Measurements from ENCODE around the gene TGFB2.

Gene TGFB2

DNA sequence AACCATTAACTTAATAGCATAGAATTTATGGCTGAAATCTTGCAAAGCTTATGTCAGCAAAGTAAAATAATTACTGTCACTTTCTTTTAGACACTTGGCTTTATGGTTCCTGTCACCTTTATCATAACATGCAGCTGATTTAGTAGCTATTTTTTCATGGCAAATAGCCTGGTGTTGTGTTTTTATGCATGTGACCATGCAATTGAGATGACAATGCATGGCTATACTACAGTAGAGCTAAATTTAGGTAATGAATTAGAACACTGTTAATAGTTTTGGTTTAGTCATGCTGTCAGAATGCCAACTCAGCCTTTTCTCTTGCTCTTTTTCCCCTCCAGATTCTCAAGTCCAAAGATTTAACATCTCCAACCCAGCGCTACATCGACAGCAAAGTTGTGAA lies 88.6 kb downstream of the TGFB2 start:
- H2BK15ac ChIP-seq (ENCODE audit: low read depth, poor library complexity, severe bottlenecking) = no peak overlapping the region
- no peak overlapping the region for H3K9ac ChIP-seq (ENCODE audit: low read length)
- H3K9me3 ChIP-seq (ENCODE audit: control insufficient read depth, low read length) = no peaks in the 10 kb centered on the region
- no peak overlapping the region for H3K14ac ChIP-seq (ENCODE audit: low read length in 2 of 2)
- H3K4ac ChIP-seq (ENCODE audit: low read depth in 1 of 2, low read length in 2 of 2) = no peak overlapping the region
- H3K23ac ChIP-seq (ENCODE audit: low read length in 2 of 2) = no peak overlapping the region
- no peak overlapping the region for H3K4me2 ChIP-seq (ENCODE audit: low read length, poor library complexity, severe bottlenecking)
- H2BK120ac ChIP-seq (ENCODE audit: low read depth, low read length) = no peak overlapping the region
- H2AK5ac ChIP-seq (ENCODE audit: low read length, severe bottlenecking) = no peak overlapping the region
- no peak overlapping the region for H2BK5ac ChIP-seq (ENCODE audit: low read depth, low read length, poor library complexity, severe bottlenecking)
- no peak overlapping the region for H2AFZ ChIP-seq (ENCODE audit: low read depth, low read length)
- peaks cover 12% of the 10 kb centered on the region for H3K79me1 ChIP-seq (replicated peaks; ENCODE audit: low read length, poor library complexity, severe bottlenecking)
- H3K36me3 ChIP-seq (ENCODE audit: control insufficient read depth in 1 of 2, insufficient read depth in 2 of 2, low read depth in 1 of 2, low read length in 2 of 2) = peaks cover 11 to 17% of the 10 kb centered on the region in 2 experiments
- no peak overlapping the region for H3K27ac ChIP-seq (ENCODE audit: low read length, poor library complexity, severe bottlenecking)
- H3K4me3 ChIP-seq (ENCODE audit: insufficient read depth in 1 of 2, low read depth in 1 of 2, low read length in 2 of 2) = no peak overlapping the region
- peak; percentile 55 for DNase-seq
- no peak overlapping the region for H3K18ac ChIP-seq (ENCODE audit: low read depth in 1 of 2, low read length in 2 of 2)
- H4K91ac ChIP-seq (ENCODE audit: low read length) = no peak overlapping the region
- H2BK12ac ChIP-seq (ENCODE audit: low read length in 2 of 2) = no peak overlapping the region
- no peaks in the 10 kb centered on the region for H3K4me1 ChIP-seq (ENCODE audit: control insufficient read depth, insufficient read depth, low read depth, low read length)
- no peak overlapping the region for H4K8ac ChIP-seq (ENCODE audit: low read length)
- H3K27me3 ChIP-seq (ENCODE audit: control insufficient read depth in 1 of 2, insufficient read depth in 1 of 2, low read length in 2 of 2) = no peaks in the 10 kb centered on the region
- 100% methylated on average over 2 of the region's 2 CpGs for WGBS

GRCh38 chr1:218435528-218435927 lies 90.4 kb downstream of the TGFB2 start:
- H3K27ac ChIP-seq (ENCODE audit: low read length, poor library complexity, severe bottlenecking) = no peak overlapping the region
- H4K91ac ChIP-seq (ENCODE audit: low read length) = no peak overlapping the region
- no peak overlapping the region for H2BK5ac ChIP-seq (ENCODE audit: low read depth, low read length, poor library complexity, severe bottlenecking)
- no peaks in the 10 kb centered on the region for H3K9me3 ChIP-seq (ENCODE audit: control insufficient read depth, low read length)
- no peak overlapping the region for H2AK5ac ChIP-seq (ENCODE audit: low read length, severe bottlenecking)
- no peak overlapping the region for H2BK12ac ChIP-seq (ENCODE audit: low read length in 2 of 2)
- no peak overlapping the region for H3K14ac ChIP-seq (ENCODE audit: low read length in 2 of 2)
- H3K79me1 ChIP-seq (replicated peaks; ENCODE audit: low read length, poor library complexity, severe bottlenecking) = peaks cover 13% of the 10 kb centered on the region
- H3K4me1 ChIP-seq (ENCODE audit: control insufficient read depth, insufficient read depth, low read depth, low read length) = peaks cover 2% of the 10 kb centered on the region
- no peak overlapping the region for H2BK15ac ChIP-seq (ENCODE audit: low read depth, poor library complexity, severe bottlenecking)
- H3K36me3 ChIP-seq (ENCODE audit: control insufficient read depth in 1 of 2, insufficient read depth in 2 of 2, low read depth in 1 of 2, low read length in 2 of 2) = peaks cover 11 to 21% of the 10 kb centered on the region in 2 experiments
- H2BK120ac ChIP-seq (ENCODE audit: low read depth, low read length) = no peak overlapping the region
- H3K4me2 ChIP-seq (ENCODE audit: low read length, poor library complexity, severe bottlenecking) = no peak overlapping the region
- H2AFZ ChIP-seq (ENCODE audit: low read depth, low read length) = no peak overlapping the region
- no peak overlapping the region for H3K4me3 ChIP-seq (ENCODE audit: insufficient read depth in 1 of 2, low read depth in 1 of 2, low read length in 2 of 2)
- H3K18ac ChIP-seq (ENCODE audit: low read depth in 1 of 2, low read length in 2 of 2) = no peak overlapping the region
- H3K27me3 ChIP-seq (ENCODE audit: control insufficient read depth in 1 of 2, insufficient read depth in 1 of 2, low read length in 2 of 2) = no peaks in the 10 kb centered on the region
- H3K4ac ChIP-seq (ENCODE audit: low read depth in 1 of 2, low read length in 2 of 2) = no peak overlapping the region
- DNase-seq = no peak
- H3K23ac ChIP-seq (ENCODE audit: low read length in 2 of 2) = no peak overlapping the region
- WGBS = 99% methylated on average over 5 of the region's 5 CpGs
- no peak overlapping the region for H3K9ac ChIP-seq (ENCODE audit: low read length)
- no peak overlapping the region for H4K8ac ChIP-seq (ENCODE audit: low read length)

DNA sequence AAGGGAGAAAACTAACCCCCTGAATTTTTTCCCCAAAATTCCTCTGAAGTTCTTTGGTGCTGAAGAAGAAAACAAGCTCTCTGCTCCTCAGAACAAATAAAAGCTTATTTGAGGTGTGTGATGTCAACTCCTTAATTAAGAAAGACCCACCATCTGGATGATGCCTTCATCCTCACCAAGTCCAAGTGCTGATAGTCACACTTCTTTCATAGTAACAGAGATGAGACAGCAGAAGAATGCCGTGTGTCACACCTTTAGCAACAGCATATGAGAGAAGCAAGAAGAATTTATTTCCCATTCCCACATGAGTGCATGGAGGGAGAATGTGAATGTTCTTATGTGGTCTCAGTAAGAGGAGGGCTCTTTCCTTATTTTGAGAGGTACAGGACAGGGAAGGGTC lies 91.2 kb downstream of the TGFB2 start:
- H3K4me1 ChIP-seq (ENCODE audit: control insufficient read depth, insufficient read depth, low read depth, low read length) = peaks cover 2% of the 10 kb centered on the region
- no peak overlapping the region for H3K18ac ChIP-seq (ENCODE audit: low read depth in 1 of 2, low read length in 2 of 2)
- no peak overlapping the region for H3K23ac ChIP-seq (ENCODE audit: low read length in 2 of 2)
- H3K27ac ChIP-seq (ENCODE audit: low read length, poor library complexity, severe bottlenecking) = no peak overlapping the region
- H2BK12ac ChIP-seq (ENCODE audit: low read length in 2 of 2) = no peak overlapping the region
- H2BK120ac ChIP-seq (ENCODE audit: low read depth, low read length) = no peak overlapping the region
- H3K4me2 ChIP-seq (ENCODE audit: low read length, poor library complexity, severe bottlenecking) = no peak overlapping the region
- H2AFZ ChIP-seq (ENCODE audit: low read depth, low read length) = no peak overlapping the region
- H4K91ac ChIP-seq (ENCODE audit: low read length) = no peak overlapping the region
- no CpG with 5 or more reads among the region's 1 CpG for WGBS
- no peak overlapping the region for H2BK5ac ChIP-seq (ENCODE audit: low read depth, low read length, poor library complexity, severe bottlenecking)
- no peak overlapping the region for H2AK5ac ChIP-seq (ENCODE audit: low read length, severe bottlenecking)
- H3K9ac ChIP-seq (ENCODE audit: low read length) = no peak overlapping the region
- no peaks in the 10 kb centered on the region for H3K27me3 ChIP-seq (ENCODE audit: control insufficient read depth in 1 of 2, insufficient read depth in 1 of 2, low read length in 2 of 2)
- H3K9me3 ChIP-seq (ENCODE audit: control insufficient read depth, low read length) = no peaks in the 10 kb centered on the region
- H4K8ac ChIP-seq (ENCODE audit: low read length) = no peak overlapping the region
- no peak overlapping the region for H3K4ac ChIP-seq (ENCODE audit: low read depth in 1 of 2, low read length in 2 of 2)
- no peak overlapping the region for H2BK15ac ChIP-seq (ENCODE audit: low read depth, poor library complexity, severe bottlenecking)
- no peak overlapping the region for H3K14ac ChIP-seq (ENCODE audit: low read length in 2 of 2)
- H3K4me3 ChIP-seq (ENCODE audit: insufficient read depth in 1 of 2, low read depth in 1 of 2, low read length in 2 of 2) = no peak overlapping the region
- DNase-seq = no peak
- H3K79me1 ChIP-seq (replicated peaks; ENCODE audit: low read length, poor library complexity, severe bottlenecking) = peaks cover 11% of the 10 kb centered on the region
- peaks cover 16 to 21% of the 10 kb centered on the region in 2 experiments for H3K36me3 ChIP-seq (ENCODE audit: control insufficient read depth in 1 of 2, insufficient read depth in 2 of 2, low read depth in 1 of 2, low read length in 2 of 2)

DNA sequence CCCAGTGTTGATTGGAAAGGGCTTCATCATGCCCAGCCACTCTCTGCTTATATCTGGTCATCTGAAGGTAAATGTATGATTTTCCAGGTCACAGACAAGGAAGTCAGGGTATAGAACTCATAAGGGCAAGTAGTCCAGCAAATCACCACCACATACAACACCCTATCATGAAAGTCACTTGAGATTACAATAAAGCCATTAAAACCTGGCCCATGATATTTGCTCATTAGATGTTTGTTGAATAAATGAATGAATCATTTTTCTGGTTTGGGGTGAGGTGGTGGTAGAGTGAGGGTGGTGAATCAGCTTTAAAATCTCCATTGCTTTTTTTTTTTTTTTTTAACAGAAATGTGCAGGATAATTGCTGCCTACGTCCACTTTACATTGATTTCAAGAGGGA lies 91.9 kb downstream of the TGFB2 start:
- Histone ChIP-seq H4K91ac (ENCODE audit: low read length) (no peak overlapping the region), H3K23ac (ENCODE audit: low read length in 2 of 2) (no peak overlapping the region), H2AFZ (ENCODE audit: low read depth, low read length) (no peak overlapping the region), H3K27ac (ENCODE audit: low read length, poor library complexity, severe bottlenecking) (no peak overlapping the region), H3K36me3 (ENCODE audit: control insufficient read depth in 1 of 2, insufficient read depth in 2 of 2, low read depth in 1 of 2, low read length in 2 of 2) (peaks cover 21% of the 10 kb centered on the region in 2 experiments), H2BK120ac (ENCODE audit: low read depth, low read length) (no peak overlapping the region), H2AK5ac (ENCODE audit: low read length, severe bottlenecking) (no peak overlapping the region), H3K27me3 (ENCODE audit: control insufficient read depth in 1 of 2, insufficient read depth in 1 of 2, low read length in 2 of 2) (no peaks in the 10 kb centered on the region), H4K8ac (ENCODE audit: low read length) (no peak overlapping the region), H3K4me3 (ENCODE audit: insufficient read depth in 1 of 2, low read depth in 1 of 2, low read length in 2 of 2) (no peak overlapping the region), H3K4me1 (ENCODE audit: control insufficient read depth, insufficient read depth, low read depth, low read length) (peaks cover 2% of the 10 kb centered on the region), H3K9me3 (ENCODE audit: control insufficient read depth, low read length) (no peaks in the 10 kb centered on the region), H2BK15ac (ENCODE audit: low read depth, poor library complexity, severe bottlenecking) (no peak overlapping the region), H3K14ac (ENCODE audit: low read length in 2 of 2) (no peak overlapping the region), H3K4me2 (ENCODE audit: low read length, poor library complexity, severe bottlenecking) (no peak overlapping the region), H3K4ac (ENCODE audit: low read depth in 1 of 2, low read length in 2 of 2) (no peak overlapping the region), H2BK5ac (ENCODE audit: low read depth, low read length, poor library complexity, severe bottlenecking) (no peak overlapping the region), H3K79me1 (replicated peaks; ENCODE audit: low read length, poor library complexity, severe bottlenecking) (peaks cover 11% of the 10 kb centered on the region), H3K18ac (ENCODE audit: low read depth in 1 of 2, low read length in 2 of 2) (no peak overlapping the region), H2BK12ac (ENCODE audit: low read length in 2 of 2) (no peak overlapping the region), H3K9ac (ENCODE audit: low read length) (no peak overlapping the region)
- WGBS = 91% methylated on average over 1 of the region's 1 CpG
- DNase-seq = no peak

Measured in mesenchymal stem cell (in vitro differentiated cells and primary cell).